NT2/D1 (cell line): ENCODE results near the gene PTPRJ.

Experiments used
- DNase-seq: peaks from one replicate; pipeline ENCODE4 v3.0.0-alpha.2; 2011; ENCODE audit warnings: low read depth, low spot score
- H3K27me3 ChIP-seq: 2 replicates; pipeline ENCODE4 v1.6.0; 2011; ENCODE audit warnings: mild to moderate bottlenecking; ENCODE audit not compliant: insufficient read length, insufficient read depth
- H3K36me3 ChIP-seq: 2 replicates; pipeline ENCODE4 v1.6.1; 2011; ENCODE audit warnings: mild to moderate bottlenecking, low read length, mixed read lengths; ENCODE audit not compliant: insufficient read depth, insufficient read length
- H3K4me1 ChIP-seq: 2 replicates; pipeline ENCODE4 v1.5.1; 2011; ENCODE audit not compliant: insufficient read depth, insufficient read length
- H3K4me3 ChIP-seq: 2 replicates; pipeline ENCODE4 v1.5.1; 2011; ENCODE audit warnings: low read depth; ENCODE audit not compliant: insufficient read length
- H3K9ac ChIP-seq: 2 replicates; pipeline ENCODE4 v1.6.0; 2011; ENCODE audit warnings: low read depth; ENCODE audit not compliant: insufficient read length
- H3K9me3 ChIP-seq: 2 replicates; pipeline ENCODE4 v1.5.1; 2011; ENCODE audit warnings: mild to moderate bottlenecking, low read length; ENCODE audit not compliant: insufficient read depth
- SUZ12 ChIP-seq: IDR thresholded peaks from 2 replicates; pipeline ENCODE4 v1.6.1; 2011; ENCODE audit not compliant: insufficient read length, insufficient read depth; ENCODE audit errors: extremely low read depth
- YY1 ChIP-seq: IDR thresholded peaks from 2 replicates; pipeline ENCODE4 v1.6.1; 2011; ENCODE audit not compliant: insufficient read length, insufficient read depth
- ZNF274 ChIP-seq: IDR thresholded peaks from 2 replicates; pipeline ENCODE4 v1.6.1; 2011; ENCODE audit warnings: mild to moderate bottlenecking, low read depth, low read length

The PTPRJ gene

DNA sequence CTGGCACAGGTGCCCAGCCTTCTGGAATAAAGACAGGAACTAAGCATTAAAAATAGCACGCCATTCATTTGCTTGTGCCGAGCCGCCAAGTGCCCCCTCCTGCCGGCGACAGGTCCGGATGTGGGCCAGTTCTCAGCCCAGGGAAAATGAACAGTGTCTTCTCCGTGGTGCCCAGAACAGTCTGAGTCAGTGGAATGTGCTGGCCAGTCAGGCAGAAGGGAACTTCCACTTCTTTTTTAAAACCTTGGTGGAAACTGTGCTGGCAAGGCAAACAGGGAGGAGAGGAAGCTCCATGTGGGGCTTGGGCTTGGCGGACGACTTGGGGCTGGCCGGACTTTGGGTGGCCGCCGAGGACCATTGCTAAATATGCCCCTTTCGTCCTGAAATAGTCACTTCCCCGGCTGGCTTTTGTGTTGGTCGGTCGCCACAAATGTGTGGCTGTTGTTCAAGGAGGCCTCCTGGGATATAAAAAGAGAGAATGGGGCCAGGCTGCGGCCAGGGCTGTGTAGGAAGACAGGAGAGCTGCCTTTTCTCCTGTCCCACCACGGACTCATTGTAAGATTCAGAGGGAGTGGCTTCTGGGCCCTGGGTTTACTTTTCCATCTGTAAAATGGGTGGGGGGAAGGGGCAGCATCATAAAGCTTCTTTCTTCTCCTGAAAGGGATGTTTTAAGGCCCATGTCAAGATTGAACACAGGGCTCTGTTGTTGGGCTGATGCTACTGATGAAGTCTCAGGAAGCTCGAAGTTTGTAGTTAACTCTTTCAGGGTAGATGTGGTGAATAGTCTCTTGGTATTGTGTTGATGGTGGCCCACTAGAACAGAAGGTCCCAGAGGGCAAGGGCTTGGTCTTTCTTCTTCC is 101.0 kb downstream of the PTPRJ start:
- H3K4me3 ChIP-seq: no peak overlapping the region
- H3K9me3 ChIP-seq: peaks cover 8% of the 10 kb centered on the region; the same call in 1 of the 2 replicates
- H3K27me3 ChIP-seq: no peaks in the 10 kb centered on the region
- no peaks in the 10 kb centered on the region for H3K4me1 ChIP-seq
- DNase-seq: no peak
- no peak overlapping the region for H3K9ac ChIP-seq
- no peak for TF ChIP-seq YY1
- no peak for TF ChIP-seq ZNF274
- TF ChIP-seq SUZ12: no peak
- no peaks in the 10 kb centered on the region for H3K36me3 ChIP-seq

DNA sequence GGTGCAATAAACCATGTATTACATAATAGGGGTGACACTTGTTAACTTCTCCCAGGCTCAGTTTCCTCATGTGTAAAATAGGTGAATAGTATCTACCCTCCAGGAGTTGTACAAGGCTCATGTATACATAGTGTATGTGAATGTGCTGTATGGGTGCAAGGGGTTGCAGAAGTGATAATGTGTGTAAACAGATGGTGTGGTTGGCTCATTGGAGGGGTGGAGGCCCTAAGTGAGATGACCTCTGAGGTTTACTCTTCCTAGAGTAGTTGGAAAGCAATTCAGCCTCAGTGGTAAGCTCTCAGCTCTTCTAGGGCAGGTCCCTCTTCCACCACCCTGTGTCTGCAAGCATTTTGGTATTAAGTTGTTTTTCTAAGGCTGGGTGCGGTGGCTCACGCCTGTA is 102.4 kb downstream of the PTPRJ start:
- Histone ChIP-seq H3K9ac (no peak overlapping the region), H3K9me3 (peaks cover 8% of the 10 kb centered on the region; the same call in 1 of the 2 replicates), H3K36me3 (no peaks in the 10 kb centered on the region), H3K4me3 (no peak overlapping the region), H3K4me1 (no peaks in the 10 kb centered on the region), H3K27me3 (no peaks in the 10 kb centered on the region)
- no peak for TF ChIP-seq SUZ12
- TF ChIP-seq YY1: no peak
- TF ChIP-seq ZNF274: no peak
- no peak for DNase-seq

DNA sequence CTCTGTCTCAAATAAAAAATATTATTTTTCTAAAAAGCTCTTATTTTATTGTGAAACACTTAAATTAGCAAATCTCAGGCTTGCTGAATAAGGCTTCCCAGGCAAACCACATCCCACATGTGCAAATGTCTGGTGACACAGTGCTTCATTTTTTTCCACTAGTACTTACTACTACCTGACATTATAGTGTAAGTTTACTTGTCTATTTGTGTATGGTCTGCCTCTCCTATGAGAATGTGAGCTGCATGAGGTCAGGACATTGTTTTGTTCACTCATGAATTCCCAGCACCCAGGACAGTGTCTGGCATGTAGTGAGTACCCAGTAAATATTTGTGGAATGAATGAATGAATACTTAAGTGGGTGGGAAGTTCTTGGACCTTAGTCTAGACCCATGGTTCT is 103.1 kb downstream of the PTPRJ start:
- H3K4me3 ChIP-seq: no peak overlapping the region
- H3K9ac ChIP-seq: no peak overlapping the region
- peaks cover 8% of the 10 kb centered on the region; the same call in 1 of the 2 replicates for H3K9me3 ChIP-seq
- H3K27me3 ChIP-seq: no peaks in the 10 kb centered on the region
- TF ChIP-seq SUZ12: no peak
- no peak for TF ChIP-seq ZNF274
- TF ChIP-seq YY1: no peak
- H3K4me1 ChIP-seq: no peaks in the 10 kb centered on the region
- H3K36me3 ChIP-seq: no peaks in the 10 kb centered on the region
- DNase-seq: no peak

DNA sequence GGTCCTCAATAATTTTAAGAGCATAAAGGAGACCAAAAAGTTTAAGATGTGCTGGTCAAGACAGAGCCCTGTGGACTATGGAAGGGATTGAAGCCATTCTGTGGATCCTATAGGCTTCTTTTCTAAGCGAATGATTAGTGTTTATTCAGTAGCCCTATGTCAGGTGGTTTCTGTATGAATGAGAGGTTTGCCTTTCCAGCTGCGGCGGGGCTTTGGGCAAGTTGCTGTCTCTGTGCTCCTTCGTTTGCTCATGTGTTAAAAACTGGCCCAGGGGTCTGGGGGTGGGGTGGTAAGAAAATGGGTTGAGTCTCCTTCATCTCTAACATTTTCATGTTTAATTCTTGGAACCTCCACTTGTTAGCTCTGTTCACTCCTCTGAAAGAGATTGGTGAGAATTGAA is 105.3 kb downstream of the PTPRJ start:
- Histone ChIP-seq H3K36me3 (no peaks in the 10 kb centered on the region), H3K4me3 (no peak overlapping the region), H3K4me1 (no peaks in the 10 kb centered on the region), H3K9me3 (peaks cover 8% of the 10 kb centered on the region; the same call in 1 of the 2 replicates), H3K9ac (no peak overlapping the region), H3K27me3 (no peaks in the 10 kb centered on the region)
- no peak for DNase-seq
- TF ChIP-seq SUZ12 (no peak), ZNF274 (no peak), YY1 (no peak)

DNA sequence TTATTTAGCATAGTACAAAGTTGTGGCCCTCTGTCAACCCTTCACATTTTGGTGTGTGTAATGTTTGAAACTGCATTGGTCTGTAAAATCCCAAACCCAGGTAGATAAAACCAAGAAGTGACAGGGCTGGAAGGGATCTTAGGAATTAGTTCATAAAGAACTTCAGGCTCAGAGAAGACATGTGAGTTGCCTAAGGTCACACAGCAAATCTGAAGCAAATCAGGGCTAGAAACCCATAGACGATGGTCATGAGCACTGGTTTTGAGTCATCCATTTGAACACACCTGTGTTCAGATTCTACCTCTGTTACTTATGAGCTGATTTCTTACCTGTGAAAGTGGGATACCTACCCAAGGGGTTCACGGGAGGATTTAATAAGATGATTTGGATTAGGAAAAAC is 107.1 kb downstream of the PTPRJ start:
- Histone ChIP-seq H3K9ac (no peak overlapping the region), H3K4me3 (no peak overlapping the region), H3K4me1 (no peaks in the 10 kb centered on the region), H3K27me3 (no peaks in the 10 kb centered on the region), H3K9me3 (peaks cover 8% of the 10 kb centered on the region; the same call in 1 of the 2 replicates), H3K36me3 (no peaks in the 10 kb centered on the region)
- no peak for TF ChIP-seq SUZ12
- no peak for TF ChIP-seq ZNF274
- no peak for TF ChIP-seq YY1
- no peak for DNase-seq

DNA sequence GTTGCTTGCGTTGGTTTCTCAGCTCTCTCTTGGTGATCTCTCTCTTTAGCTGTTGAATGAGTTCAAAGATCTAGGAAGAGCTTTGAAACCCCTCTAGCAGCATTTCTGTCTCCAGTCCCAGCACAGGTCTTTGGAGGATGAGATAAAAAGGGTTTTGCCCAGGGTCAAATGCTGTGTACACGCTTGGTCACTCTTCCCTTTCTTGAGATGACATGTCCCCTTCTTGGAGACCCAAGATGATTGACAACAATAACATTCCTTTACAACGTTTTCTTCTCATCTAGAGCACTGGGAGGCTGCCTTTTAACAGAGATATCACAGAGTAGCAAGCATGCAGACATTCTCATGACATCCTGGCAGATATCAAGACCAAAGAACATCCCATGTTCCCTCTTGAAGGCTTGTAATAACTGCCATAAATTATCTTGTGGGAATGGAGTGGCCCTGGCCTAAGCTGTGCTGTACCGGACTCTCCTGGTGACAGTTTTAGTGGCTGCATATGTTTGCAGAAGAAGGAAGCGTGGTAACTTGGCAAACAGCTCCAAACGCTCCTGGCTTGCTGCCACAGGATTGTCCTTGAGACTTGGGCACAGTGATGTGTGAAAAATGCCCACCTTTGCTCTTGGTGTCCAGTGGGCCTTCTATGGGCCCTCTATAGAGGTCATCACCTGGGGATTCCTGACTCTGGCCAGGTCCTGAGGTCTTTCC is 107.8 kb downstream of the PTPRJ start:
- Histone ChIP-seq H3K9ac (no peak overlapping the region), H3K36me3 (no peaks in the 10 kb centered on the region), H3K4me3 (no peak overlapping the region), H3K9me3 (peaks cover 8% of the 10 kb centered on the region; the same call in 1 of the 2 replicates), H3K27me3 (no peaks in the 10 kb centered on the region), H3K4me1 (no peaks in the 10 kb centered on the region)
- TF ChIP-seq YY1 (no peak), SUZ12 (no peak), ZNF274 (no peak)
- no peak for DNase-seq

DNA sequence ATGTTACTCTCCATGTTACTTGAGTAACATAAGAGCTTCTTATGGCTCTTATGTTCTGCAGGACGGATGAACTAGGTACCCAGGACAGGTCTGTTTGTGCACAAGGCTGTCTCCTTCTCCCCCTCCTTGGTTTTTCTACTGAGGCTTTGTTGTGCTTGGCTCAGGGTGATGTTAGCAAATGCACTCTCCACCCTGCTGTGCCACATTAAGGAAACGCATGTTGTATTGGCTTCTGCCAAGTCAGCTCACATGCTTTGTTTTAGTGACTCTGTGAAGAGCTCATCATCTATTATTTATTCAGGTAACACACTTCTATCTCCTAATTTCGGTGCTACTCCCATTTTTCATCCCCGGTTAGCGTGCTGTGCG is 108.3 kb downstream of the PTPRJ start:
- Histone ChIP-seq H3K27me3 (no peaks in the 10 kb centered on the region), H3K9ac (no peak overlapping the region), H3K9me3 (peaks cover 8% of the 10 kb centered on the region; the same call in 1 of the 2 replicates), H3K4me3 (no peak overlapping the region), H3K4me1 (no peaks in the 10 kb centered on the region), H3K36me3 (no peaks in the 10 kb centered on the region)
- TF ChIP-seq ZNF274 (no peak), SUZ12 (no peak), YY1 (no peak)
- DNase-seq: no peak
